HepG2 (cell line): ENCODE data around the gene EXOC3L4. TPM values are rescaled to one million over a fixed set of nuclear protein-coding genes. Genes with fewer than 3 reads are reported as not detected.
A peak's percentile ranks its signal among the peaks of the same experiment; 100 is the strongest.

Experiments
- ATAC-seq: fragments of 200-7000 bp; cut with Tn5 transposase; 3 replicates; pipeline ENCODE4 v1.9.1; 2020; ENCODE audit warnings: mild to moderate bottlenecking, moderate library complexity
- BruUV-seq: library from RNA; stranded (reverse); fragments of 400-500 nt; replicated peaks from 2 replicates; lab custom pipeline; 2021; lab: Mats Ljungman, UMichigan
- CTCF ChIA-PET: fragments of 300-600 bp; formaldehyde crosslinking; extraction: SDS; loops from one replicate; lab custom pipeline; 2021; ENCODE audit warnings: low total read pairs, inconsistent platforms, low intra/inter-chr PET ratio; lab: Yijun Ruan, JAX
- POLR2A ChIA-PET: fragments of 350-600 bp; sonication (Branson Sonifier 250); formaldehyde crosslinking; loops from one replicate; lab custom pipeline; 2020; ENCODE audit warnings: antibody characterized with exemption, inconsistent platforms; lab: Yijun Ruan, JAX
- DNase-seq: peaks from one replicate; pipeline ENCODE4 v3.0.0-alpha.2; 2015; ENCODE audit warnings: low spot score
- FAIRE-seq: peaks from 3 replicates; lab custom pipeline; 2011; peaks lifted over from hg19 to GRCh38; lab: Jason Lieb, UNC
- H2AFZ ChIP-seq: one replicate; pipeline ENCODE4 v1.6.1; 2011; ENCODE audit warnings: low read length, inconsistent platforms
- H3K27ac ChIP-seq: fragments of 300-600 bp; 3 replicates; pipeline ENCODE4 v1.8.0; 2011; ENCODE audit warnings: mixed run types, mild to moderate bottlenecking, mixed read lengths, low read length, inconsistent platforms; ENCODE audit not compliant: insufficient read depth; ENCODE audit errors: extremely low read length
- H3K27me3 ChIP-seq, 2 experiments: fragments of 200-600 bp in 1 of 2; 2 replicates in 1 of 2; 3 replicates in 1 of 2; pipeline versions ENCODE4 v1.6.0 to v1.8.0; 2011; ENCODE audit warnings: low read length in 2 of 2, mild to moderate bottlenecking in 2 of 2, moderate library complexity in 2 of 2, inconsistent platforms in 1 of 2; ENCODE audit not compliant: insufficient read depth in 2 of 2, control insufficient read depth in 1 of 2
- H3K36me3 ChIP-seq, 2 experiments: fragments of 200-600 bp in 1 of 2; replicated peaks in 1 of 2; 2 replicates in 1 of 2; 3 replicates in 1 of 2; pipeline versions ENCODE4 v1.5.1 to v1.8.0; 2011; ENCODE audit warnings: low read length in 2 of 2, inconsistent platforms in 1 of 2; ENCODE audit not compliant: insufficient read depth in 2 of 2, control insufficient read depth in 1 of 2
- H3K4me1 ChIP-seq: 2 replicates; pipeline ENCODE4 v1.5.1; 2012; ENCODE audit warnings: low read length, inconsistent platforms; ENCODE audit not compliant: insufficient read depth
- H3K4me2 ChIP-seq: 2 replicates; pipeline ENCODE4 v1.6.0; 2011; ENCODE audit warnings: low read depth, low read length, inconsistent platforms
- H3K4me3 ChIP-seq, 3 experiments: fragments of 200-600 bp in 1 of 3; sonication (generic), shearing (Covaris generic) in 1 of 3; replicated peaks in 1 of 3; 2 replicates each; pipeline ENCODE4 v1.5.1; 2011 to 2016; ENCODE audit warnings: low read length in 3 of 3, inconsistent platforms in 2 of 3, low read depth in 2 of 3, mild to moderate bottlenecking in 2 of 3, control low read depth in 1 of 3, mixed read lengths in 1 of 3; ENCODE audit not compliant: insufficient read depth in 1 of 3
- H3K79me2 ChIP-seq: one replicate; pipeline ENCODE4 v1.6.1; 2011; ENCODE audit warnings: low read length, inconsistent platforms; ENCODE audit not compliant: insufficient read depth
- H3K9ac ChIP-seq: 2 replicates; pipeline ENCODE4 v1.6.0; 2011; ENCODE audit warnings: mild to moderate bottlenecking, low read depth, low read length, inconsistent platforms; ENCODE audit not compliant: insufficient read depth
- H3K9me3 ChIP-seq: 2 replicates; pipeline ENCODE4 v1.5.1; 2012; ENCODE audit warnings: mild to moderate bottlenecking, low read length
- H4K20me1 ChIP-seq: 2 replicates; pipeline ENCODE4 v1.6.0; 2011; ENCODE audit warnings: inconsistent platforms, mild to moderate bottlenecking, low read length, moderate library complexity; ENCODE audit not compliant: insufficient read depth
- ERF ChIP-seq: IDR thresholded peaks from 2 replicates; pipeline ENCODE4 v1.6.1; 2018; ENCODE audit warnings: missing biosample characterization, missing genetic modification reagents
- HDAC2 ChIP-seq: sonication (generic); formaldehyde crosslinking; IDR thresholded peaks from 2 replicates; pipeline ENCODE4 v1.4.0; 2020; ENCODE audit warnings: missing genetic modification reagents
- MNT ChIP-seq: fragments of 450-650 bp; IDR thresholded peaks from 2 replicates; pipeline ENCODE4 v1.6.1; 2016
- PATZ1 ChIP-seq: sonication (generic); formaldehyde crosslinking; IDR thresholded peaks from 2 replicates; pipeline ENCODE4 v1.4.0; 2020; ENCODE audit warnings: missing genetic modification reagents
- PHF21A ChIP-seq: sonication (generic); formaldehyde crosslinking; IDR thresholded peaks from 2 replicates; pipeline ENCODE4 v1.5.0; 2020; ENCODE audit warnings: mild to moderate bottlenecking, missing genetic modification reagents
- PLRG1 ChIP-seq: fragments of 450-650 bp; conservative IDR thresholded peaks from 2 replicates; pipeline ENCODE4 v1.6.1; 2016
- ZNF75D ChIP-seq: sonication (generic); formaldehyde crosslinking; IDR thresholded peaks from 2 replicates; pipeline ENCODE4 v1.8.1; 2023; ENCODE audit warnings: missing genetic modification reagents, mild to moderate bottlenecking, borderline replicate concordance
- ZNF770 ChIP-seq: sonication (generic); formaldehyde crosslinking; IDR thresholded peaks from 2 replicates; pipeline ENCODE4 v1.5.0; 2020; ENCODE audit warnings: mild to moderate bottlenecking, missing genetic modification reagents
- ZNF841 ChIP-seq: sonication (generic); formaldehyde crosslinking; IDR thresholded peaks from 2 replicates; pipeline ENCODE4 v1.8.1; 2023; ENCODE audit warnings: missing genetic modification reagents, borderline replicate concordance
- ZSCAN25 ChIP-seq: sonication (generic); formaldehyde crosslinking; IDR thresholded peaks from 2 replicates; pipeline ENCODE4 v1.8.0; 2022; ENCODE audit warnings: mild to moderate bottlenecking, missing genetic modification reagents
- WGBS: methylation state at CpG from one replicate; pipeline ENCODE4 v1.1.6; 2017; ENCODE audit warnings: low lambda C conversion rate; 5-methylcytosine and 5-hydroxymethylcytosine counted together
- in situ Hi-C: cut with HindIII; loops from 2 replicates; pipeline ENCODE4 v1.10.0; 2017; ENCODE audit warnings: low pct_unique_long_range_greater_than_20kb; ENCODE audit not compliant: extremely low pct_ligation_motif_present
- intact Hi-C: fragments of 100-400 bp; cut with micrococcal nuclease; formaldehyde crosslinking; loops from one replicate; pipeline ENCODE4 v1.10.0; 2022; ENCODE audit not compliant: unreplicated experiment
- polyA plus RNA-seq, 8 experiments: library from polyadenylated mRNA; depleted of rRNA in 3 of 8; stranded (reverse) in 7 of 8; unstranded in 1 of 8; fragments of >200 nt; fragmentation: Illumina TruSeq in 4 of 8; extraction: Trizol in 4 of 8; gene quantifications; 2 replicates each; pipeline versions ENCODE4 v1.2.1 to v1.2.3, GENCODE V29; 2011 to 2016; ENCODE audit warnings: low read depth in 4 of 8, missing spikeins in 1 of 8, mixed read lengths in 1 of 8; ENCODE audit not compliant: insufficient read depth in 1 of 8
- total RNA-seq, 5 experiments: library from RNA; depleted of rRNA; stranded (reverse); fragments of >200 nt; fragmentation: Illumina TruSeq; extraction: Trizol; gene quantifications; 2 replicates each; pipeline ENCODE4 v1.2.3, GENCODE V29; 2016; ENCODE audit warnings: low read depth in 1 of 5

The EXOC3L4 gene
- total and polyA plus RNA-seq, 2 of the 13 experiments (the other 11 are each of a cell fraction or from before 2014, with no cell fraction given) = 11.8 to 27.0 TPM

GRCh38 chr14:103137689-103138300, 43.3 kb downstream of the EXOC3L4 start:
- POLR2A ChIA-PET = no interaction called here
- BruUV-seq = no TSS peak
- H3K36me3 ChIP-seq = no peaks in the 10 kb centered on the region
- FAIRE-seq (no peak), ATAC-seq (no peak), DNase-seq (no peak)
- no peak overlapping the region for H2AFZ ChIP-seq
- H3K4me1 ChIP-seq = peaks cover 36% of the 10 kb centered on the region
- H3K4me2 ChIP-seq = no peak overlapping the region
- no peak overlapping the region for H3K4me3 ChIP-seq
- H3K9ac ChIP-seq = no peak overlapping the region
- TF ChIP-seq MNT (peak; percentile 80), ERF (CRISPR knock-in tag) (no peak)
- no peaks in the 10 kb centered on the region for H4K20me1 ChIP-seq
- intact Hi-C loops (no loop called here), in situ Hi-C loops (no loop called here)
- H3K27ac ChIP-seq = no peak overlapping the region
- H3K27me3 ChIP-seq = peaks cover 2 to 35% of the 10 kb centered on the region in 2 experiments; a peak in 2 of 5 replicates
- 55% methylated on average over 7 of the region's 22 CpGs for WGBS
- no peaks in the 10 kb centered on the region for H3K79me2 ChIP-seq
- no peaks in the 10 kb centered on the region for H3K9me3 ChIP-seq
- CTCF ChIA-PET = no interaction called here

- BruUV-seq = no TSS peak
- Histone ChIP-seq H4K20me1 (no peaks in the 10 kb centered on the region), H3K4me1 (peaks cover 34% of the 10 kb centered on the region), H2AFZ (no peak overlapping the region), H3K79me2 (no peaks in the 10 kb centered on the region), H3K4me2 (peak overlapping the region; percentile 53; the same call in 1 of the 2 replicates), H3K27ac (no peak overlapping the region), H3K27me3 (peaks cover 3 to 40% of the 10 kb centered on the region in 2 experiments; a peak in 2 of 5 replicates), H3K4me3 (peak overlapping the region in 1 of 3 experiments; percentile 48; a peak in 1 of 6 replicates), H3K9ac (no peak overlapping the region), H3K9me3 (no peaks in the 10 kb centered on the region), H3K36me3 (no peaks in the 10 kb centered on the region)
- POLR2A ChIA-PET = interaction anchor here (1.4 kb wide), 1 partner anchor 195 kb away, joined by 3 read pairs; the partner anchor contains the start of gene EIF5
- ATAC-seq = peak; percentile 43
- FAIRE-seq = no peak
- WGBS = 36% methylated on average over 18 of the region's 66 CpGs
- DNase-seq = no peak
- in situ Hi-C loops = no loop called here
- intact Hi-C loops = no loop called here
- CTCF ChIA-PET = no interaction called here
- TF ChIP-seq ZNF841 (CRISPR knock-in tag) (no peak), HDAC2 (no peak), PLRG1 (no peak), ZNF75D (CRISPR knock-in tag) (no peak), ZSCAN25 (CRISPR knock-in tag) (peak; percentile 46; the same call in 1 of the 2 replicates), ZNF770 (CRISPR knock-in tag) (0 out of 2 replicates have a peak, but pooled peaks have one; percentile 25), PHF21A (CRISPR knock-in tag) (no peak), PATZ1 (0 out of 2 replicates have a peak, but pooled peaks have one; percentile 16)
Observed at GRCh38 chr14:103138301-103139131, 44.0 kb downstream of the EXOC3L4 start.
